ENCODE data around the gene TBC1D5. TPM values are rescaled to one million over a fixed set of nuclear protein-coding genes. Genes with fewer than 3 reads are reported as not detected.

TBC1D5 gene
- total and polyA plus RNA-seq, 2 of the 4 experiments (the other 2 are of a cell fraction), result 16.4 to 57.0 TPM

DNA sequence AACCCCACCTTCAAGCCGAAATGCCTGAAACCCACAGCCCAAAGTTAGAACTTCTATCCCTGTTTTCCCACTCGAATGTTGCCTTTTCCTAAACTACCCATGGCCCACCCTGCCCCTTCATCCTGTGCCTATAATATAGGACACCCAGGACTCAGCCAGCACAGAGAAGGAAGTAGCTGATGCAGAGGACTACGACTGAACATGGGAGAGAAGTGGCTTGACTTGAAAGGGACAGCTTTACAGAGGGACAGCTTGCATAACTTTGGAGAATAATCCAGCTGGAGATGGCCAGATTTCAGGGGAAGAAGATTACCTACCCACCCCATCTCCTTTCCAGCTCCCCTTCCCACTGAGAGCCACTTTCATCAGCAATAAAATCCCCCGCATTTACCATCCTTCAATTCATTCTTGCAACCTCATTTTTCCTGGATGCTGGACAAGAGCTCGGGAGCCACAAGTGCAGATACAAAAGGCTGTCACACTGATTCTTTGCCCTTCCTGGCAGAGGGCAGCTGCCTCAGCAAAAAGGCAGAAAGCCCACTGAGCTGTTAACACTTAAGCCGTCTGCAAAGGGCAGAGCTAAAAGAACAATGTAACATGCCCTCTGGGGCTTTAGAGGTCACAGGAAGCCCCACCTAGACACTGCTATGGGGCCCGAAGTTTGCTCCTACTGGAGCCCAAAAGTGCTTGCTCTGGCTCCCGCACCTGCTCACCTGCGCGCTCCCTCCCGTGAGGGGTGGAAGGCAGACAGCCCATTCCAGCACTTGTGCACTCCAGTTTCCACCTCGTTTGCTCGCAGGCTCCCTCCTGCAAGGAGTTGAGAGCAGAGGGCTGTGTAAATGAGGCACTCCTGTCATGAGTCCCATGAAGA is 224.0 kb downstream of the TBC1D5 start:
- Histone ChIP-seq H3K9ac (ENCODE audit: low read depth, low read length) (no peak overlapping the region), H4K5ac (ENCODE audit: low read depth, low read length) (no peak overlapping the region), H3K56ac (ENCODE audit: extremely low read depth, insufficient read depth, low read length) (no peak overlapping the region), H2AK9ac (replicated peaks; ENCODE audit: low read depth, low read length, poor library complexity) (no peak overlapping the region), H3K27me3 (ENCODE audit: control insufficient read depth, insufficient read depth, low read length) (no peaks in the 10 kb centered on the region), H3K4ac (ENCODE audit: low read depth, low read length) (no peak overlapping the region), H3K23ac (ENCODE audit: low read depth, low read length) (no peak overlapping the region), H3K4me3 (ENCODE audit: insufficient read depth, low read depth, low read length) (no peak overlapping the region), H3K4me2 (ENCODE audit: low read depth, low read length) (no peak overlapping the region), H4K20me1 (ENCODE audit: insufficient read depth, low read length) (no peaks in the 10 kb centered on the region), H4K91ac (ENCODE audit: insufficient read depth, low read depth, low read length) (no peak overlapping the region), H3K18ac (ENCODE audit: low read depth, low read length) (no peak overlapping the region), H3K79me1 (ENCODE audit: low read depth in 1 of 2, low read length in 2 of 2) (no peaks in the 10 kb centered on the region), H3K36me3 (ENCODE audit: control insufficient read depth, insufficient read depth, low read length) (no peaks in the 10 kb centered on the region), H2BK120ac (ENCODE audit: low read depth, low read length) (no peak overlapping the region), H2AFZ (replicated peaks; ENCODE audit: low read length, poor library complexity) (no peak overlapping the region), H3K4me1 (ENCODE audit: control insufficient read depth, insufficient read depth, low read length) (peaks cover 5% of the 10 kb centered on the region; the same call in 1 of the 2 replicates), H3K27ac (ENCODE audit: insufficient read depth, low read length) (no peak overlapping the region), H2BK20ac (ENCODE audit: low read depth, low read length) (no peak overlapping the region), H3K9me3 (ENCODE audit: control insufficient read depth, insufficient read depth, low read length) (no peaks in the 10 kb centered on the region), H2BK15ac (ENCODE audit: low read depth, low read length) (no peak overlapping the region), H2BK5ac (ENCODE audit: low read depth, low read length, poor library complexity, severe bottlenecking) (no peak overlapping the region), H3K9me1 (ENCODE audit: insufficient read depth, low read length) (peaks cover 2% of the 10 kb centered on the region; the same call in 1 of the 2 replicates), H4K8ac (ENCODE audit: low read depth in 2 of 2, low read length in 2 of 2) (no peak overlapping the region), H3K14ac (replicated peaks; ENCODE audit: low read depth, low read length) (no peak overlapping the region), H2AK5ac (ENCODE audit: low read depth, low read length) (no peak overlapping the region)
- no TSS peak for BruUV-seq (replicated peaks)
- ATAC-seq (ENCODE audit: low read depth) (no peak), DNase-seq (no peak)
- WGBS, 2 experiments (ENCODE audit: extremely low coverage in 2 of 2, insufficient read length in 1 of 2), result 92% methylated on average over 2 of the region's 13 CpGs; no CpG with 5 or more reads in 1 of the 2 experiments
- in situ Hi-C loops (cut with MboI; ENCODE audit: low sequenced_read_pairs) (no loop called here), dilution Hi-C loops (cut with HindIII; ENCODE audit: low sequenced_read_pairs, unreplicated experiment) (no loop called here), intact Hi-C loops (cut with micrococcal nuclease) (loop anchor here (5.0 kb wide), 1 partner anchor 39 kb away; no protein-coding TSS in a partner anchor)
- POLR2A ChIA-PET (ENCODE audit: unreplicated experiment), result no interaction called here
- no peak for TF ChIP-seq POLR2A (IDR thresholded peaks at IDR 0.05; ENCODE audit: low read depth, low read length)
- TF ChIP-seq BHLHE40 (IDR thresholded peaks at IDR 0.05; ENCODE audit: low read depth, low read length), result no peak
- TF ChIP-seq RFX5 (IDR thresholded peaks at IDR 0.05; ENCODE audit: low read depth, low read length), result no peak
- no peak for TF ChIP-seq CEBPB (IDR thresholded peaks at IDR 0.05; ENCODE audit: low read depth, low read length)
- TF ChIP-seq CHD1 (IDR thresholded peaks at IDR 0.05; ENCODE audit: low read depth, low read length), result no peak
- TF ChIP-seq NFE2L2 (IDR thresholded peaks at IDR 0.05; ENCODE audit: low read depth, low read length), result no peak
- TF ChIP-seq, protein P1, sequence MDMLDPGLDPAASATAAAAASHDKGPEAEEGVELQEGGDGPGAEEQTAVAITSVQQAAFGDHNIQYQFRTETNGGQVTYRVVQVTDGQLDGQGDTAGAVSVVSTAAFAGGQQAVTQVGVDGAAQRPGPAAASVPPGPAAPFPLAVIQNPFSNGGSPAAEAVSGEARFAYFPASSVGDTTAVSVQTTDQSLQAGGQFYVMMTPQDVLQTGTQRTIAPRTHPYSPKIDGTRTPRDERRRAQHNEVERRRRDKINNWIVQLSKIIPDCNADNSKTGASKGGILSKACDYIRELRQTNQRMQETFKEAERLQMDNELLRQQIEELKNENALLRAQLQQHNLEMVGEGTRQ (IDR thresholded peaks at IDR 0.05; ENCODE audit: low read depth, low read length), result no peak
- CTCF ChIA-PET, result no interaction called here

Measured in IMR-90 (cell line).